ENCODE data around the gene ARID3C. TPM values are rescaled to one million over a fixed set of nuclear protein-coding genes. Genes with fewer than 3 reads are reported as not detected.

ARID3C gene
- total RNA-seq, 4 donors from 2014 or later = not detected

DNA sequence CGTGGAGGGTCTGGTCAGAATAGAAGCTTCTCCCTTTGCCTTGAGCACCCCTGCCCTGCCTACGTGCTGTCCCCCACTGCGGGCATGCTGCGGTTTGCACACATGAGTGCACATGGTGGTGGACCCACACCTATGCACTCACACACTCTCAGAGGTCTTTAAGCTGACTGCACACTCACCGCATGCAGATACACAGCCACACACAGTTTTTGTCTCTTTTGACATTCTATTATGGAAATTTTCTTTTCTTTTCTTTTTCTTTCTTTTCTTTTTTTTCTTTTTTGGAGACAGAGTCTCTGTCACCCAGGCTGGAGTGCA is 584 bp upstream of the ARID3C start:
- no peak overlapping the region for H3K4me3 ChIP-seq

DNA sequence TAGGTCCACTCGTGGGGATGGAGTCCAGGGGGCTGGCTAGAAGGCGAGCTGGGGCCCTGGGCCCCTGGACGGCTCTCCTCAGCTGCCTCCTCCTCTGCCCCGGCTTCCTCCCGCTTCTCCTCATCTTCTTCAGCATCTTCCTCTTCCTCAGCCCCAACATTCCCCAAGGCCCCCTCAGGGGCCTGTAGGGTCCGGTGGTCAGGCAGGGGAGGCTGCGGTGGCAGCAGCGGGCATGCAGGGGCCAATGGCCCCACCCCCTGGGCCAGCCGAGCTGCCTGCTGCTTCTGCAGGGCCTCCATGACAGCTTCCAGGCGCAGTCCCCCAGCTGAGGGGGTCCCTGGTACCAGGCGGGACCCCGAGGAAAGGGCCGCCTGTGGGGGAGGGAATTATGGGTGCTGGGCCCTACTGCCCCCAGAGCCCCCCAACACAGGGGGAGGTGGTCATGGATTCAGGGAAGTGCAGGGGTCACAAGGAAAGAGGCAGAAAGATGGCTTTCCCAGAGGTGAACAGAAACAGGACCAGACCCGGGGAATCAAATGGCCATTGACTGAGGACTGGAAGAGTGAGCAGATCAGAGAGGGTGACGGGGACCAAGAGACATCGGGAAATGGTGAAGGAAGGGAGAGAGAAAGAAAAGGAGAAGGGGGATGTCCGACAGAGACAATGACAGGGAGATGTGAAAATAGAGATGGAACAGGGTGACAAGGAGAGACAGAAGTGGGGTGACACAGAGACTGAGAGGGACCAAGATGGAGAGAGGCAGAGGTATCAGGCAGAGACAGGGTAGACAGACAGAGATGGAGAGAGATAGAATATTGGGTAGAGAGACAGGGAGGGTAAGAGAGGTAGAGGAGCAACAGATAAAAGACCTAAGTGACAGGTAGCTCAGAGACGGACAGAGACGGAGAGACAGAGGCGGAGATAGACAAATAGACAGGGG is 880 bp downstream of the ARID3C start:
- Histone ChIP-seq H3K27me3 (peaks cover 3 to 82% (median 38%) of the 10 kb centered on the region in 4 donors), H3K4me3 (peak overlapping the region; percentile 22 to 71 (median 46))
- TF ChIP-seq, protein P1, sequence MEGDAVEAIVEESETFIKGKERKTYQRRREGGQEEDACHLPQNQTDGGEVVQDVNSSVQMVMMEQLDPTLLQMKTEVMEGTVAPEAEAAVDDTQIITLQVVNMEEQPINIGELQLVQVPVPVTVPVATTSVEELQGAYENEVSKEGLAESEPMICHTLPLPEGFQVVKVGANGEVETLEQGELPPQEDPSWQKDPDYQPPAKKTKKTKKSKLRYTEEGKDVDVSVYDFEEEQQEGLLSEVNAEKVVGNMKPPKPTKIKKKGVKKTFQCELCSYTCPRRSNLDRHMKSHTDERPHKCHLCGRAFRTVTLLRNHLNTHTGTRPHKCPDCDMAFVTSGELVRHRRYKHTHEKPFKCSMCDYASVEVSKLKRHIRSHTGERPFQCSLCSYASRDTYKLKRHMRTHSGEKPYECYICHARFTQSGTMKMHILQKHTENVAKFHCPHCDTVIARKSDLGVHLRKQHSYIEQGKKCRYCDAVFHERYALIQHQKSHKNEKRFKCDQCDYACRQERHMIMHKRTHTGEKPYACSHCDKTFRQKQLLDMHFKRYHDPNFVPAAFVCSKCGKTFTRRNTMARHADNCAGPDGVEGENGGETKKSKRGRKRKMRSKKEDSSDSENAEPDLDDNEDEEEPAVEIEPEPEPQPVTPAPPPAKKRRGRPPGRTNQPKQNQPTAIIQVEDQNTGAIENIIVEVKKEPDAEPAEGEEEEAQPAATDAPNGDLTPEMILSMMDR (IDR thresholded peaks at IDR 0.05) = no peak
- no peak for TF ChIP-seq POLR2A (IDR thresholded peaks at IDR 0.05)

More for the DNA sequence above, 584 bp upstream of the ARID3C start:
- no peak for DNase-seq
- no peak for TF ChIP-seq POLR2A (IDR thresholded peaks at IDR 0.05)
- TF ChIP-seq, protein P1 (IDR thresholded peaks at IDR 0.05) = no peak
- Histone ChIP-seq H3K27me3 (peaks cover under 1 to 67% (median 25%) of the 10 kb centered on the region in 4 donors), H3K9me3 (no peaks in the 10 kb centered on the region), H3K4me1 (peaks cover 0 to 34% (median 17%) of the 10 kb centered on the region in 3 donors), H3K36me3 (no peaks in the 10 kb centered on the region), H3K27ac (no peak overlapping the region)
- WGBS, 2 donors = 15 to 26% methylated on average over 5 of the region's 5 CpGs
- intact Hi-C loops (cut with DNase I) = no loop called here

DNA sequence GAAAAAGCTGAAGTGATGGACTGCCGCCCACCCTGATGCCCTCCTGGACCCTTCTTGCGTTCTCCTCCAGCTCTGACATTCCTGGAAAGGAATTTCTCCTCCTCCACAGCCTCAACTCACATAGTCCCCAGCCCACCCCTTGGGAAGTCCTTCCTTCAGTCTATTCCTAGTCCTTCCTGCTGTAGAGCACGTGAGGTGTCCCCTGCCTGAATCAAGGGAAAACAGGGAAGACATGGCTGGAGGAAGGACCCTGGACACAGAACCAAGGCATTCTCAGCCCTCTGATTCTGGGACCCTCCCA is 3.7 kb downstream of the ARID3C start:
- Histone ChIP-seq H3K4me3 (no peak overlapping the region), H3K27ac (no peak overlapping the region), H3K36me3 (no peaks in the 10 kb centered on the region), H3K27me3 (peaks cover 3 to 86% (median 37%) of the 10 kb centered on the region in 4 donors), H3K9me3 (no peaks in the 10 kb centered on the region), H3K4me1 (peaks cover 11 to 49% (median 23%) of the 10 kb centered on the region in 3 donors)
- no peak for DNase-seq
- no peak for TF ChIP-seq POLR2A (IDR thresholded peaks at IDR 0.05)
- TF ChIP-seq, protein P1 (IDR thresholded peaks at IDR 0.05) = no peak
- intact Hi-C loops (cut with DNase I) = no loop called here
- WGBS, 2 donors = 63 to 65% methylated on average over 3 of the region's 3 CpGs

More for the DNA sequence above, 880 bp downstream of the ARID3C start:
- intact Hi-C loops (cut with DNase I) = no loop called here
- DNase-seq = no peak
- no peaks in the 10 kb centered on the region for H3K36me3 ChIP-seq
- H3K4me1 ChIP-seq = peaks cover 7 to 41% (median 23%) of the 10 kb centered on the region in 3 donors
- H3K9me3 ChIP-seq = no peaks in the 10 kb centered on the region
- no peak overlapping the region for H3K27ac ChIP-seq
- 36 to 55% methylated on average over 12 to 16 of the region's 20 CpGs for WGBS, 2 donors

DNA sequence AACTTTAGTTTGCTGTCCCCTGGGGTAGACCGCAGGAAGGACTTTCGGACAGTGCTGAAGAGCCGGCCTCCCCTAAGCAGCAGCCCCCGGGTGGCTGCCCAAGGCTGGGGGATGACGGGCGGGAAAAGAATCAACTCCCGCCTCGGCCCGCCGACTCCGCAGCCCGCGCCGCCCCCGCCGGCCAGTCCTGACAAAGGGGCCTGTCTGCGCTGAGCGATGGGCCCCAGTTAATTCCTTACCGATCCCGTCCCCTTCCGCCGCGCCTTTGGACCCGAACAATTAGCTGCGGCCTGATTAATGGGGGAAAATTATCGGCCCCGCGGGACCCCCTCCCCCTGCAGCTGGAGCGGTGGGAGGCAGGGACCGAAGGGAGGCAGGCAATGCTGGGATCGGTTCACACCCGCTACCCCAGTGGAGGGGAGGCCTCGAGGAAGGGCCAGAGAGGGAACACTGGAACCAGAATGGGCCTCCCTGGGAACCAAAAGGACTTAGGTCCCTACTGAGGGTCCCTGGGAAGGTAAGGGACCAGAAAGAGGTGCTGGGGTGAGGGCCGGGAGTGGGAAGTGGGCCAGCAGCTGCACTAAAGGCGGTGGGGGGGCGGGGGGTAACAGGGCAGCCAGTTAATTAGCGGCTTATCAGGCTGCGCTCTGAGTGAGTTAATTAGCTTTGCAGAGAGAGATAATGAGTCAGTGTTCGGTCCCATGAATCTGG is 4.2 kb downstream of the ARID3C start:
- peaks cover 3 to 80% (median 36%) of the 10 kb centered on the region in 4 donors for H3K27me3 ChIP-seq
- no peak for TF ChIP-seq POLR2A (IDR thresholded peaks at IDR 0.05)
- TF ChIP-seq, protein P1 (IDR thresholded peaks at IDR 0.05) = no peak
- H3K36me3 ChIP-seq = no peaks in the 10 kb centered on the region
- peaks cover 14 to 53% (median 25%) of the 10 kb centered on the region in 3 donors for H3K4me1 ChIP-seq
- intact Hi-C loops (cut with DNase I) = no loop called here
- H3K9me3 ChIP-seq = no peaks in the 10 kb centered on the region
- H3K27ac ChIP-seq = no peak overlapping the region
- no peak for DNase-seq
- no peak overlapping the region for H3K4me3 ChIP-seq
- 49 to 53% methylated on average over 5 to 12 of the region's 39 CpGs for whole genome bisulfite sequencing, 2 donors
